Measurements from ENCODE around the gene TUG1.

TUG1 gene

DNA sequence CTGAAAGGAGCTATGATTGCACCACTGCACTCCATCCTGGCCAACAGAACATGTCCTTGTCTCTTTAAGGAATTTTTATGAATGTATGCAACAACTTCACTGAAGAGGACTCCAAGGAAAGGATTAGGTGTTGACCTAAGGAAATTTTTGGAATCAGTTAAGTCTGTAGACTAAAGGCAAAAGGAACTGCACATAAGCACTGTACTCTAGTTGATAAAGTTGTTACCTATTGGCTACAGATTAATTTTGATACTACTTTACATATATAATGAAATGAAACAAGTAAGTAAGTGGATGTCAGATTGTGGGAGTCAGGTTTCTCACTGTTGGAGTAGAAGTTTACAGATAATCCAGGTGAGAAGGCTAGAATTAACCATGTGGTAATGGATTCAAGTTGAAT lies 36.5 kb downstream of the TUG1 start:
- DNase-seq: no peak

DNA sequence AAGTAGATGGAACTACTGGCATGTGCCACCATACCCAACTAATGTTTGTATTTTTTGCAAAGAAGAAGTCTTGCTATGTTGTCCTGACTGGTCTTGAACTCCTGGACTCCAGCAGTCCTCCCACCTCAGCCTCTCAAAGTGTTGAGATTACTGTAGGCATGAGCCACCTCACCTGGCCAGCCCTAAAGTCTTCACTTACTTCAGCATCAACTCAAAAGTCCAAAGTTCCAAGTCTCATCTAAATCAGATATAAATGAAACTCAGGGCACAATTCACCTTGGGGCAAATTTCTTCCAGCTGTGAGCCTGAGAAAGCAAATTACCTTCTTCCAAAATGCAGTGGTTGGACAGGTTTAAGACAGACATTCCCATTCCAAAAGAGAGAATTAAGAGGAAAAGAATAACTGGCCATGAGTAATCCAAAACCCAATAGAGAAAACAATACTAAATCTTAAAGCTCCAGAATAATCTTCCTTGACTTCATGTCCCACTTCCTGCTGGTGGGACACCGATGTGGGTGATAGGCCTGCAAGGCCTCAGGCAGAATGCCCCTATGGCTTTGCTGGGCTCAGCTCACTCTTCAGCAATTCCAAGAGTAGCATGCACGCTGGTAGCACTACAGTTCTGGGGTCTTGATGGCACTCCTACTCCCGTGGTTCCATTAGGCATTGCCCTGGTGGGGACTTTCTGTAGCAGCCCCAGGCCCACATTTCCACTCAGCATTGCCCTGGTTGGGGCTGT lies 50.3 kb downstream of the TUG1 start:
- no peak for DNase-seq

DNA sequence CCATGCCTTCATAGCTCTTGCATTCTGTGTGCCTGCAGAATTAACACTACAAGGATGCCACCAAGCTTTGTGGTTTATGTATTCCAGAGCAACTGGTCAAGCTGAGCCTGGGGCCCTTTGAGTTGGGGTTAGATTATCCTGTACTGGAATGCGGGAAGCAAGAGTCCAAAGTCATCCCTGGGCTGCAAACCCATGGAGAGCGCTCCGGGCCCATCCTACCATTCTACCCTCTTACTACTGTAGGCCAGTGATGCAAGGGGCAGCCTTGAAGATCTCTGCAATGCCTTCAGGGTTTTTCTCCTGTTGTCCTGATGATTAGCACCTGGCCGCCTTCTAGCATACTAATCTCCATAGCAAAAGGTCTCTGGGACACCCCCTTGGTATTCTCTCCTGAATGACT lies 51.3 kb downstream of the TUG1 start:
- no peak for DNase-seq

DNA sequence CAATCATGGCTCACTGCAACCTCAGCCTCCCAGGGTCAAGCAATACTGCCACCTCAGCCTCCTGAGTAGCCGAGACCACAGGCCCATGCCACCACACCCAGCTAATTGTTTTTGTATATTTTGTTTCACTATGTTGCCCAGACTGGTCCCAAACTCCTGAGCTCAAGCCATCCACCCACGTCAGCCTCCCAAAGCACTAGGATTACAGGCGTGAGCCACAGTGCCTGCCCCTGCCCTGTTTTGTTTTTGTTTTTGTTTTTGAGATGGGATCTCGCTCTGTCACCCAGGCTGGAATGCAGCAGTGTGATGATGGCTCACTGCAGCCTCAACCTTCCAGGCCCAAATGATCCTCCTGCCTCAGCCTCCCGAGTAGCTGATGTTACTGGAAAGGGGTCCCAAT lies 53.5 kb downstream of the TUG1 start:
- no peak for DNase-seq

Data from hematopoietic multipotent progenitor cell treated with erythropoietin and hydrocortisone succinate and interleukin-3 and kit ligand, for 8 days (in vitro differentiated cells).